H1 (cell line): ENCODE data around the gene NIM1K. TPM values are rescaled to one million over a fixed set of nuclear protein-coding genes. Genes with fewer than 3 reads are reported as not detected.
"Not testable (repeated sequence)": the region's sequence is repeated elsewhere in the genome, so short reads cannot be mapped to it uniquely, and the experiment has no call there.

Experiments
- CTCF ChIA-PET: fragments of 300-600 bp; sonication (Branson Sonifier 250); formaldehyde crosslinking; loops from one replicate; lab custom pipeline; 2021; ENCODE audit not compliant: partially characterized antibody; lab: Charles Lee
- POLR2A ChIA-PET: fragments of 300-600 bp; sonication (Branson Sonifier 250); formaldehyde crosslinking; loops from one replicate; lab custom pipeline; 2021; ENCODE audit warnings: inconsistent platforms; ENCODE audit not compliant: partially characterized antibody; lab: Charles Lee
- DNase-seq, 2 experiments: peaks; one replicate each; pipeline versions ENCODE4 v3.0.0 to v3.0.0-alpha.2; 2010 to 2022; ENCODE audit warnings: low spot score in 2 of 2, low read depth in 1 of 2, mixed read lengths in 1 of 2
- FAIRE-seq: peaks from 2 replicates; lab custom pipeline; 2011; peaks lifted over from hg19 to GRCh38; lab: Jason Lieb, UNC
- H2AFZ ChIP-seq: 2 replicates; pipeline ENCODE4 v1.8.1; 2012; ENCODE audit warnings: low read length, inconsistent platforms
- H2AK5ac ChIP-seq: 2 replicates; pipeline ENCODE4 v1.6.1; 2013; ENCODE audit warnings: low read depth, low read length
- H2BK120ac ChIP-seq: replicated peaks from 2 replicates; pipeline ENCODE3; 2013; ENCODE audit warnings: low read depth, low read length, inconsistent platforms
- H2BK12ac ChIP-seq: 2 replicates; pipeline ENCODE4 v1.6.1; 2013; ENCODE audit warnings: low read depth, low read length
- H2BK15ac ChIP-seq: 2 replicates; pipeline ENCODE4 v1.6.1; 2013; ENCODE audit warnings: low read length
- H2BK20ac ChIP-seq: 2 replicates; pipeline ENCODE4 v1.6.1; 2013; ENCODE audit warnings: low read length
- H2BK5ac ChIP-seq: 2 replicates; pipeline ENCODE4 v1.6.1; 2013; ENCODE audit warnings: low read depth, low read length
- H3K14ac ChIP-seq: 2 replicates; pipeline ENCODE4 v1.6.1; 2013; ENCODE audit warnings: inconsistent platforms; ENCODE audit not compliant: insufficient read length
- H3K18ac ChIP-seq: 2 replicates; pipeline ENCODE4 v1.6.1; 2013; ENCODE audit warnings: low read length; ENCODE audit errors: extremely low read depth
- H3K23ac ChIP-seq: 2 replicates; pipeline ENCODE4 v1.6.1; 2013; ENCODE audit warnings: inconsistent platforms; ENCODE audit not compliant: insufficient read length
- H3K23me2 ChIP-seq: 2 replicates; pipeline ENCODE4 v1.6.1; 2013; ENCODE audit warnings: low read depth, low read length
- H3K27ac ChIP-seq: 2 replicates; pipeline ENCODE4 v1.6.1; 2011; ENCODE audit warnings: low read depth, low read length, inconsistent platforms
- H3K27me3 ChIP-seq, 4 experiments: replicated peaks in 1 of 4; 1 replicate in 1 of 4; 2 replicates in 3 of 4; pipeline versions ENCODE4 v1.6.1 to v1.8.1; 2011 to 2013; ENCODE audit warnings: low read length in 3 of 4, mild to moderate bottlenecking in 3 of 4, inconsistent platforms in 2 of 4, mixed read lengths in 2 of 4, moderate library complexity in 1 of 4; ENCODE audit not compliant: control insufficient read depth in 3 of 4, insufficient read depth in 3 of 4; ENCODE audit errors: extremely low read depth in 1 of 4
- H3K36me3 ChIP-seq, 4 experiments: 2 replicates each; pipeline versions ENCODE4 v1.6.1 to v1.8.1; 2011 to 2013; ENCODE audit warnings: mild to moderate bottlenecking in 4 of 4, low read length in 3 of 4, moderate library complexity in 2 of 4, control low read depth in 1 of 4, inconsistent platforms in 1 of 4; ENCODE audit not compliant: insufficient read depth in 4 of 4, control insufficient read depth in 2 of 4
- H3K4ac ChIP-seq: replicated peaks from 2 replicates; pipeline ENCODE3; 2013; ENCODE audit warnings: low read length, low read depth, mixed read lengths, inconsistent platforms; ENCODE audit not compliant: insufficient read length
- H3K4me1 ChIP-seq, 4 experiments: replicated peaks in 1 of 4; 1 replicate in 1 of 4; 2 replicates in 3 of 4; pipeline versions ENCODE4 v1.6.1 to v1.8.1; 2011 to 2013; ENCODE audit warnings: low read length in 3 of 4, inconsistent platforms in 2 of 4, mixed read lengths in 1 of 4; ENCODE audit not compliant: insufficient read depth in 4 of 4, control insufficient read depth in 3 of 4
- H3K4me2 ChIP-seq, 2 experiments: 2 replicates each; pipeline versions ENCODE4 v1.6.1 to v1.8.1; 2011 to 2013; ENCODE audit warnings: low read depth in 2 of 2, low read length in 2 of 2, control low read depth in 1 of 2, inconsistent platforms in 1 of 2, mild to moderate bottlenecking in 1 of 2; ENCODE audit not compliant: insufficient read depth in 1 of 2
- H3K4me3 ChIP-seq, 4 experiments: fragments of 200-600, 300-600 bp in 1 of 4; sonication (generic), shearing (Covaris generic), sonication (Bioruptor Twin) in 1 of 4; 2 replicates each; pipeline versions ENCODE4 v1.5.1 to v1.8.1; 2011 to 2016; ENCODE audit warnings: low read length in 4 of 4, low read depth in 3 of 4, control low read depth in 2 of 4, inconsistent platforms in 2 of 4, mild to moderate bottlenecking in 2 of 4, mixed read lengths in 1 of 4, moderate library complexity in 1 of 4; ENCODE audit not compliant: insufficient read depth in 2 of 4; ENCODE audit errors: extremely low read depth in 1 of 4
- H3K56ac ChIP-seq: replicated peaks from 2 replicates; pipeline ENCODE3; 2013; ENCODE audit warnings: low read depth, mild to moderate bottlenecking, mixed read lengths, low read length, inconsistent platforms; ENCODE audit not compliant: insufficient read length
- H3K79me1 ChIP-seq: 2 replicates; pipeline ENCODE4 v1.6.1; 2013; ENCODE audit warnings: low read depth, low read length, control low read depth
- H3K79me2 ChIP-seq, 2 experiments: 2 replicates each; pipeline versions ENCODE4 v1.6.1 to v1.8.1; 2012 to 2013; ENCODE audit warnings: low read length in 2 of 2, mild to moderate bottlenecking in 2 of 2, inconsistent platforms in 1 of 2; ENCODE audit not compliant: insufficient read depth in 2 of 2, control insufficient read depth in 1 of 2
- H3K9ac ChIP-seq, 4 experiments: replicated peaks in 1 of 4; 1 replicate in 1 of 4; 2 replicates in 3 of 4; pipeline versions ENCODE4 v1.6.1 to v1.8.1; 2011 to 2013; ENCODE audit warnings: low read depth in 3 of 4, low read length in 3 of 4, control low read depth in 2 of 4, mild to moderate bottlenecking in 2 of 4, moderate library complexity in 2 of 4, inconsistent platforms in 1 of 4; ENCODE audit errors: extremely low read depth in 1 of 4
- H3K9me3 ChIP-seq, 2 experiments: 2 replicates each; pipeline versions ENCODE4 v1.6.1 to v1.8.1; 2012 to 2013; ENCODE audit warnings: mild to moderate bottlenecking in 2 of 2, moderate library complexity in 2 of 2, control low read depth in 1 of 2, inconsistent platforms in 1 of 2, low read depth in 1 of 2, low read length in 1 of 2, mixed read lengths in 1 of 2; ENCODE audit not compliant: insufficient read depth in 2 of 2
- H4K20me1 ChIP-seq, 2 experiments: replicated peaks in 1 of 2; 2 replicates each; pipeline versions ENCODE3 to v1.8.1; 2011 to 2013; ENCODE audit warnings: inconsistent platforms in 2 of 2, low read length in 2 of 2, mild to moderate bottlenecking in 1 of 2; ENCODE audit not compliant: insufficient read depth in 2 of 2, control insufficient read depth in 1 of 2
- H4K5ac ChIP-seq: 2 replicates; pipeline ENCODE4 v1.6.1; 2013; ENCODE audit warnings: low read length, low read depth, mixed read lengths, inconsistent platforms; ENCODE audit not compliant: insufficient read length
- H4K8ac ChIP-seq: 2 replicates; pipeline ENCODE4 v1.8.0; 2013; ENCODE audit warnings: mild to moderate bottlenecking, moderate library complexity, low read length, inconsistent platforms; ENCODE audit not compliant: insufficient read depth; ENCODE audit errors: extremely low read depth
- H4K91ac ChIP-seq: replicated peaks from 2 replicates; pipeline ENCODE3; 2013; ENCODE audit warnings: low read length, mixed read lengths, inconsistent platforms; ENCODE audit not compliant: insufficient read length
- WGBS, 2 experiments: shearing (Covaris generic) in 1 of 2; methylation state at CpG; one replicate each; pipeline versions ENCODE4 v1.1.6 to v1.1.7; 2013 to 2015; ENCODE audit warnings: low lambda C conversion rate in 2 of 2, mixed read lengths in 2 of 2, inconsistent platforms in 1 of 2, low coverage in 1 of 2, missing lambda C conversion rate in 1 of 2; ENCODE audit not compliant: insufficient replicate concordance in 2 of 2, insufficient coverage in 1 of 2, insufficient read length in 1 of 2; ENCODE audit errors: extremely low coverage in 1 of 2, missing lambda C conversion rate in 1 of 2; 5-methylcytosine and 5-hydroxymethylcytosine counted together
- polyA plus RNA-seq, 7 experiments: library from polyadenylated mRNA; depleted of rRNA in 3 of 7; stranded (reverse) in 5 of 7; unstranded in 2 of 7; fragments of >200 nt in 5 of 7; fragments of 200-250 nt in 2 of 7; gene quantifications; 1 replicate in 5 of 7; 2 replicates in 1 of 7; 4 replicates in 1 of 7; pipeline versions ENCODE4 v1.2.1 to v1.2.3, GENCODE V29; 2011 to 2013; ENCODE audit warnings: missing spikeins in 2 of 7, mixed read lengths in 2 of 7
- total RNA-seq: library from RNA; stranded (reverse); fragmentation: NEBNext Ultra II Directional; extraction: Animal tissue kit (Norgen Biotek cat#: 25700); gene quantifications from 2 replicates; pipeline ENCODE4 v1.2.1, GENCODE V29; 2021

Gene NIM1K
- total and polyA plus RNA-seq, 2 of the 8 experiments (the other 6 are each of a cell fraction or from before 2014, with no cell fraction given) = not detected

GRCh38 chr5:43183101-43183500, 8.9 kb upstream of the NIM1K start:
- H3K27ac ChIP-seq, FAIRE-seq: not testable (repeated sequence)
- WGBS, 2 experiments = 94% methylated on average over 11 of the region's 11 CpGs; no CpG with 5 or more reads in 1 of the 2 experiments

More at GRCh38 chr5:43183101-43183500, 8.9 kb upstream of the NIM1K start:
- H3K4me1 ChIP-seq, H3K18ac ChIP-seq, POLR2A ChIA-PET, H3K4me3 ChIP-seq, H3K9ac ChIP-seq, H2AK5ac ChIP-seq, H3K14ac ChIP-seq, H4K91ac ChIP-seq, H3K36me3 ChIP-seq, H4K8ac ChIP-seq, H3K4ac ChIP-seq, H4K5ac ChIP-seq, H3K9me3 ChIP-seq, H2BK20ac ChIP-seq, H3K27me3 ChIP-seq, H2AFZ ChIP-seq, H3K23ac ChIP-seq, DNase-seq, H4K20me1 ChIP-seq, H3K79me1 ChIP-seq, H3K56ac ChIP-seq, H3K23me2 ChIP-seq, H2BK5ac ChIP-seq, H3K4me2 ChIP-seq, H2BK15ac ChIP-seq, H2BK120ac ChIP-seq, H2BK12ac ChIP-seq, H3K79me2 ChIP-seq: not testable (repeated sequence)
- CTCF ChIA-PET = interaction anchor here (1.8 kb wide), 1 partner anchor 207 kb away, joined by 5 read pairs; no protein-coding TSS in a partner anchor
